ENCODE results near the gene SMOC1. TPM values are rescaled to one million over a fixed set of nuclear protein-coding genes. Genes with fewer than 3 reads are reported as not detected.

Gene SMOC1
- polyA plus RNA-seq, 1 experiment = not detected

GRCh38 chr14:69938751-69939150 is 59.5 kb downstream of the SMOC1 start:
- no peak overlapping the region for H3K4me3 ChIP-seq (ENCODE audit: low read depth, low read length)
- DNase-seq (ENCODE audit: low read depth) = no peak
- POLR2A ChIA-PET = no interaction called here
- no peak for TF ChIP-seq CTCF (IDR thresholded peaks at IDR 0.05; ENCODE audit: insufficient read depth, low read depth, low read length)
- H3K27me3 ChIP-seq (ENCODE audit: control insufficient read depth, insufficient read depth, low read length) = peaks cover 2% of the 10 kb centered on the region; the same call in 1 of the 2 replicates
- CTCF ChIA-PET = interaction anchor here (0.6 kb wide), 1 partner anchor 93 kb away, joined by 3 read pairs; no protein-coding TSS in a partner anchor
- H3K36me3 ChIP-seq (ENCODE audit: control insufficient read depth, insufficient read depth, low read length) = no peaks in the 10 kb centered on the region

GRCh38 chr14:69941768-69942742 is 62.8 kb downstream of the SMOC1 start:
- H3K4me3 ChIP-seq (ENCODE audit: low read depth, low read length) = no peak overlapping the region
- DNase-seq (ENCODE audit: low read depth) = no peak
- H3K36me3 ChIP-seq (ENCODE audit: control insufficient read depth, insufficient read depth, low read length) = no peaks in the 10 kb centered on the region
- no peak for TF ChIP-seq CTCF (IDR thresholded peaks at IDR 0.05; ENCODE audit: insufficient read depth, low read depth, low read length)
- no peaks in the 10 kb centered on the region for H3K27me3 ChIP-seq (ENCODE audit: control insufficient read depth, insufficient read depth, low read length)
- POLR2A ChIA-PET = no interaction called here
- CTCF ChIA-PET = no interaction called here

GRCh38 chr14:69943084-69943780 is 64.0 kb downstream of the SMOC1 start:
- DNase-seq (ENCODE audit: low read depth) = no peak
- Histone ChIP-seq H3K36me3 (ENCODE audit: control insufficient read depth, insufficient read depth, low read length) (no peaks in the 10 kb centered on the region), H3K27me3 (ENCODE audit: control insufficient read depth, insufficient read depth, low read length) (no peaks in the 10 kb centered on the region), H3K4me3 (ENCODE audit: low read depth, low read length) (no peak overlapping the region)
- no peak for TF ChIP-seq CTCF (IDR thresholded peaks at IDR 0.05; ENCODE audit: insufficient read depth, low read depth, low read length)
- ChIA-PET POLR2A (no interaction called here), CTCF (no interaction called here)

GRCh38 chr14:69945347-69945746 is 66.1 kb downstream of the SMOC1 start:
- ChIA-PET POLR2A (no interaction called here), CTCF (no interaction called here)
- Histone ChIP-seq H3K36me3 (ENCODE audit: control insufficient read depth, insufficient read depth, low read length) (no peaks in the 10 kb centered on the region), H3K27me3 (ENCODE audit: control insufficient read depth, insufficient read depth, low read length) (no peaks in the 10 kb centered on the region), H3K4me3 (ENCODE audit: low read depth, low read length) (no peak overlapping the region)
- DNase-seq (ENCODE audit: low read depth) = no peak
- no peak for TF ChIP-seq CTCF (IDR thresholded peaks at IDR 0.05; ENCODE audit: insufficient read depth, low read depth, low read length)

- POLR2A ChIA-PET = no interaction called here
- DNase-seq (ENCODE audit: low read depth) = no peak
- H3K4me3 ChIP-seq (ENCODE audit: low read depth, low read length) = no peak overlapping the region
- TF ChIP-seq CTCF (IDR thresholded peaks at IDR 0.05; ENCODE audit: insufficient read depth, low read depth, low read length) = no peak
- H3K36me3 ChIP-seq (ENCODE audit: control insufficient read depth, insufficient read depth, low read length) = no peaks in the 10 kb centered on the region
- H3K27me3 ChIP-seq (ENCODE audit: control insufficient read depth, insufficient read depth, low read length) = no peaks in the 10 kb centered on the region
- CTCF ChIA-PET = no interaction called here
These were observed 66.7 kb downstream of the SMOC1 start for GRCh38 chr14:69945912-69946311.
